SK-N-SH treated with all-trans-retinoic acid at 6 μM for 48 hours (cell line): ENCODE measurements around the gene SLAIN2.

ENCODE experiments used
- ATAC-seq: fragments of 200-7000 bp; cut with Tn5 transposase; 3 replicates; pipeline ENCODE4 v1.9.1; 2020; ENCODE audit warnings: mild to moderate bottlenecking, moderate library complexity
- ARNTL ChIP-seq: fragments of 450-650 bp; formaldehyde crosslinking; IDR thresholded peaks from 2 replicates; pipeline ENCODE4 v1.5.0; 2020; ENCODE audit warnings: low read depth, mild to moderate bottlenecking, moderate library complexity, borderline replicate concordance
- BACH2 ChIP-seq: fragments of 250-450 bp; sonication (Bioruptor Pico); IDR thresholded peaks from 2 replicates; pipeline ENCODE4 v1.9.0; 2021; ENCODE audit warnings: mild to moderate bottlenecking, borderline replicate concordance
- CSDC2 ChIP-seq: fragments of 250-450 bp; sonication (Bioruptor Pico); IDR thresholded peaks from 2 replicates; pipeline ENCODE4 v1.5.0; 2020; ENCODE audit warnings: mild to moderate bottlenecking, moderate library complexity
- ESRRG ChIP-seq: fragments of 250-450 bp; sonication (Bioruptor Pico); IDR thresholded peaks from 2 replicates; pipeline ENCODE4 v1.6.1; 2021; ENCODE audit warnings: mild to moderate bottlenecking
- GLIS3 ChIP-seq: fragments of 250-450 bp; sonication (Bioruptor Pico); IDR thresholded peaks from 2 replicates; pipeline ENCODE4 v1.5.0; 2020; ENCODE audit warnings: mild to moderate bottlenecking, moderate library complexity
- ISL1 ChIP-seq: fragments of 250-450 bp; sonication (Bioruptor Pico); IDR thresholded peaks from 2 replicates; pipeline ENCODE4 v2.1.2; 2022; ENCODE audit warnings: mild to moderate bottlenecking, moderate library complexity
- OSR1 ChIP-seq: fragments of 250-450 bp; sonication (Bioruptor Pico); IDR thresholded peaks from 2 replicates; pipeline ENCODE4 v1.8.0; 2022; ENCODE audit warnings: moderate library complexity, mild to moderate bottlenecking, inconsistent platforms
- PATZ1 ChIP-seq: fragments of 250-450 bp; sonication (Bioruptor Pico); IDR thresholded peaks from 2 replicates; pipeline ENCODE4 v1.8.0; 2020; ENCODE audit warnings: mild to moderate bottlenecking, moderate library complexity, borderline replicate concordance
- PPARA ChIP-seq: fragments of 250-450 bp; sonication (Bioruptor Pico); IDR thresholded peaks from 2 replicates; pipeline ENCODE4 v1.5.0; 2020; ENCODE audit warnings: mild to moderate bottlenecking, borderline replicate concordance
- RARB ChIP-seq: fragments of 250-450 bp; sonication (Bioruptor Pico); IDR thresholded peaks from 2 replicates; pipeline ENCODE4 v1.8.0; 2021; ENCODE audit warnings: mild to moderate bottlenecking, moderate library complexity
- SNAI2 ChIP-seq: fragments of 250-450 bp; sonication (Bioruptor Pico); IDR thresholded peaks from 2 replicates; pipeline ENCODE4 v1.5.0; 2020; ENCODE audit warnings: mild to moderate bottlenecking, moderate library complexity
- TCF4 ChIP-seq: fragments of 250-450 bp; sonication (Bioruptor Pico); IDR thresholded peaks from 2 replicates; pipeline ENCODE4 v1.8.0; 2021; ENCODE audit warnings: mild to moderate bottlenecking, moderate library complexity, borderline replicate concordance
- TOX ChIP-seq: fragments of 250-450 bp; sonication (Bioruptor Pico); IDR thresholded peaks from 2 replicates; pipeline ENCODE4 v1.8.0; 2021; ENCODE audit warnings: mild to moderate bottlenecking, moderate library complexity, borderline replicate concordance
- TSHZ2 ChIP-seq: fragments of 250-450 bp; sonication (Bioruptor Pico); IDR thresholded peaks from 2 replicates; pipeline ENCODE4 v1.5.0; 2020; ENCODE audit warnings: mild to moderate bottlenecking, moderate library complexity
- ZC3H10 ChIP-seq: fragments of 250-450 bp; sonication (Bioruptor Pico); IDR thresholded peaks from 2 replicates; pipeline ENCODE4 v1.5.1; 2021; ENCODE audit warnings: mild to moderate bottlenecking, moderate library complexity
- ZFP3 ChIP-seq: fragments of 250-450 bp; sonication (Bioruptor Pico); IDR thresholded peaks from 2 replicates; pipeline ENCODE4 v1.5.0; 2020; ENCODE audit warnings: mild to moderate bottlenecking, moderate library complexity
- ZFP30 ChIP-seq: fragments of 450-650 bp; formaldehyde crosslinking; IDR thresholded peaks from 2 replicates; pipeline ENCODE4 v1.5.0; 2022; ENCODE audit warnings: mild to moderate bottlenecking, moderate library complexity
- ZNF565 ChIP-seq: fragments of 450-650 bp; formaldehyde crosslinking; conservative IDR thresholded peaks from 2 replicates; pipeline ENCODE4 v1.5.0; 2020; ENCODE audit warnings: low read depth, mild to moderate bottlenecking, moderate library complexity
- ZNF70 ChIP-seq: fragments of 450-650 bp; formaldehyde crosslinking; IDR thresholded peaks from 2 replicates; pipeline ENCODE4 v1.5.0; 2020; ENCODE audit warnings: mild to moderate bottlenecking, moderate library complexity
- TF ChIP-seq, protein P1 (sequence below): fragments of 250-450 bp; sonication (Bioruptor Pico); IDR thresholded peaks from 2 replicates; pipeline ENCODE4 v1.5.1; 2020; ENCODE audit warnings: low read depth, mild to moderate bottlenecking, moderate library complexity
- TF ChIP-seq, protein P2 (sequence below): fragments of 250-450 bp; sonication (Bioruptor Pico); IDR thresholded peaks from 2 replicates; pipeline ENCODE4 v1.5.1; 2021; ENCODE audit warnings: mild to moderate bottlenecking, moderate library complexity

Gene SLAIN2

GRCh38 chr4:48400416-48400815 lies 59.1 kb downstream of the SLAIN2 start:
- TF ChIP-seq, protein P1, sequence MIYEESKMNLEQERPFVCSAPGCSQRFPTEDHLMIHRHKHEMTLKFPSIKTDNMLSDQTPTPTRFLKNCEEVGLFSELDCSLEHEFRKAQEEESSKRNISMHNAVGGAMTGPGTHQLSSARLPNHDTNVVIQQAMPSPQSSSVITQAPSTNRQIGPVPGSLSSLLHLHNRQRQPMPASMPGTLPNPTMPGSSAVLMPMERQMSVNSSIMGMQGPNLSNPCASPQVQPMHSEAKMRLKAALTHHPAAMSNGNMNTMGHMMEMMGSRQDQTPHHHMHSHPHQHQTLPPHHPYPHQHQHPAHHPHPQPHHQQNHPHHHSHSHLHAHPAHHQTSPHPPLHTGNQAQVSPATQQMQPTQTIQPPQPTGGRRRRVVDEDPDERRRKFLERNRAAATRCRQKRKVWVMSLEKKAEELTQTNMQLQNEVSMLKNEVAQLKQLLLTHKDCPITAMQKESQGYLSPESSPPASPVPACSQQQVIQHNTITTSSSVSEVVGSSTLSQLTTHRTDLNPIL (CRISPR knock-in tag) = no peak
- ATAC-seq = no peak

DNA sequence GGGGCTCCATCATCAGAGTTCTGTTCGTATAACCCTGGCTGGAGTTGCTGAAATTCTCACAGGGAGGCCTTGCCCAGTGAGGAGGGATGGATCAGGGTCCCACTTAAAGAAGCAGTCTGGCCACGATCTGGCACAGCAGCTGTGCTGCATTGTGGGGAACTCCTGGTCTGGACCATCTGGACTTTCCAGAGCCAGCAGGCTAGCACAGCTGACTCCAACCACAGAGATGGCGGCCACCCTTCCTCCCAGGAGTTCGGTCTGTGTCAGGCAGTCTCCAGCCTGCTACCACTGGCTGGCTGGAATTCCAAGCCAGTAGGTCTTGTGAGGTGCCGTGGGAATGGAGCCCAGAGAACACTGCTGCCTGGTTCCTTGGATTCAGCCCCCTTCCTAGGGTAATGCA lies 62.0 kb downstream of the SLAIN2 start:
- TF ChIP-seq, protein P2, sequence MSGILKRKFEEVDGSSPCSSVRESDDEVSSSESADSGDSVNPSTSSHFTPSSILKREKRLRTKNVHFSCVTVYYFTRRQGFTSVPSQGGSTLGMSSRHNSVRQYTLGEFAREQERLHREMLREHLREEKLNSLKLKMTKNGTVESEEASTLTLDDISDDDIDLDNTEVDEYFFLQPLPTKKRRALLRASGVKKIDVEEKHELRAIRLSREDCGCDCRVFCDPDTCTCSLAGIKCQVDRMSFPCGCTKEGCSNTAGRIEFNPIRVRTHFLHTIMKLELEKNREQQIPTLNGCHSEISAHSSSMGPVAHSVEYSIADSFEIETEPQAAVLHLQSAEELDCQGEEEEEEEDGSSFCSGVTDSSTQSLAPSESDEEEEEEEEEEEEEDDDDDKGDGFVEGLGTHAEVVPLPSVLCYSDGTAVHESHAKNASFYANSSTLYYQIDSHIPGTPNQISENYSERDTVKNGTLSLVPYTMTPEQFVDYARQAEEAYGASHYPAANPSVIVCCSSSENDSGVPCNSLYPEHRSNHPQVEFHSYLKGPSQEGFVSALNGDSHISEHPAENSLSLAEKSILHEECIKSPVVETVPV (CRISPR knock-in tag) = no peak
- TF ChIP-seq ZC3H10 (CRISPR knock-in tag) = no peak
- TF ChIP-seq ZNF70 = no peak
- TF ChIP-seq SNAI2 = no peak
- no peak for TF ChIP-seq GLIS3 (CRISPR knock-in tag)
- TF ChIP-seq, protein P1 (CRISPR knock-in tag) = no peak
- no peak for TF ChIP-seq RARB (CRISPR knock-in tag)
- TF ChIP-seq TSHZ2 (CRISPR knock-in tag) = no peak
- no peak for TF ChIP-seq OSR1 (CRISPR knock-in tag)
- TF ChIP-seq TOX = no peak
- TF ChIP-seq ZFP3 (CRISPR knock-in tag) = no peak
- no peak for TF ChIP-seq ARNTL (CRISPR knock-in tag)
- no peak for TF ChIP-seq BACH2 (CRISPR knock-in tag)
- no peak for TF ChIP-seq ZFP30 (CRISPR knock-in tag)
- TF ChIP-seq TCF4 (CRISPR knock-in tag) = no peak
- no peak for TF ChIP-seq PPARA (CRISPR knock-in tag)
- TF ChIP-seq CSDC2 = no peak
- TF ChIP-seq, all 23 proteins: peak for 0

GRCh38 chr4:48403779-48404178 lies 62.5 kb downstream of the SLAIN2 start:
- ATAC-seq = no peak
- TF ChIP-seq ESRRG (CRISPR knock-in tag) = no peak
- TF ChIP-seq OSR1 (CRISPR knock-in tag) = no peak
- TF ChIP-seq ZNF70 = no peak
- TF ChIP-seq ISL1 (CRISPR knock-in tag) = no peak
- TF ChIP-seq, protein P1 (CRISPR knock-in tag) = no peak
- no peak for TF ChIP-seq ZNF565
- no peak for TF ChIP-seq TSHZ2 (CRISPR knock-in tag)
- no peak for TF ChIP-seq CSDC2
- no peak for TF ChIP-seq TOX
- TF ChIP-seq ZC3H10 (CRISPR knock-in tag) = no peak
- no peak for TF ChIP-seq PATZ1 (CRISPR knock-in tag)

More for the DNA sequence above, 62.0 kb downstream of the SLAIN2 start:
- no peak for ATAC-seq
